Testis (tissue), 3 donors: Measurements from ENCODE around the gene TNS3. TPM values are rescaled to one million over a fixed set of nuclear protein-coding genes. Genes with fewer than 3 reads are reported as not detected.
A peak's percentile ranks its signal among the peaks of the same experiment; 100 is the strongest.

Source experiments
- DNase-seq: peaks from one replicate; pipeline ENCODE4 v3.0.0-alpha.2; 2019
- H3K27ac ChIP-seq, 2 donors: fragments of 200-600 bp; sonication (generic); one replicate each; pipeline ENCODE4 v1.5.1; 2019
- H3K27me3 ChIP-seq: fragments of 200-600 bp; sonication (generic); one replicate; pipeline ENCODE4 v1.5.1; 2019
- H3K36me3 ChIP-seq: fragments of 200-600 bp; sonication (generic); one replicate; pipeline ENCODE4 v1.5.1; 2017; ENCODE audit warnings: low read depth; ENCODE audit errors: missing control alignments
- H3K4me1 ChIP-seq: fragments of 200-600 bp; sonication (generic); one replicate; pipeline ENCODE4 v1.5.1; 2019
- H3K4me3 ChIP-seq, 2 donors: fragments of 200-600 bp; sonication (generic); one replicate each; pipeline ENCODE4 v1.5.1; 2017 to 2019
- H3K9me3 ChIP-seq: fragments of 200-600 bp; sonication (generic); one replicate; pipeline ENCODE4 v1.5.1; 2017
- POLR2A ChIP-seq: fragments of 450-650 bp; IDR thresholded peaks from one replicate; pipeline ENCODE4 v1.6.1; 2017; ENCODE audit warnings: antibody characterized with exemption, mild to moderate bottlenecking, moderate library complexity
- WGBS, 2 donors: methylation state at CpG; one replicate each; pipeline ENCODE4 v1.1.5; 2018; 5-methylcytosine and 5-hydroxymethylcytosine counted together
- intact Hi-C: fragments of 100-400 bp; cut with DNase I; formaldehyde crosslinking; loops from one replicate; pipeline ENCODE4 v1.15.1; 2023; ENCODE audit warnings: low total_unique reads
- polyA plus RNA-seq: library from polyadenylated mRNA; stranded (reverse); fragments of 350-450 nt; fragmentation: Illumina TruSeq; extraction: RNeasy Lipid Tissue Mini Kit (QIAGEN cat#74804); gene quantifications from one replicate; pipeline ENCODE4 v1.2.3, GENCODE V29; 2014; ENCODE audit warnings: low read depth, low replicate concordance; ENCODE audit not compliant: insufficient read depth
- total RNA-seq, 2 donors: library from RNA; depleted of rRNA; stranded (reverse); fragments of >200 nt; gene quantifications; one replicate each; pipeline ENCODE4 v1.2.3, GENCODE V29; 2016
- TF ChIP-seq, protein P1 (sequence below), 3 experiments: fragments of 450-650 bp in 2 of 3; fragments of 200-600 bp in 1 of 3; sonication (generic) in 1 of 3; IDR thresholded peaks; one replicate each; pipeline ENCODE4 v1.5.1; 2016 to 2019; ENCODE audit warnings: antibody characterized with exemption in 3 of 3, mild to moderate bottlenecking in 2 of 3, moderate library complexity in 1 of 3

Gene TNS3
- total and polyA plus RNA-seq, 3 donors from 2014 or later: 28.5 to 93.5 (median 60.0) TPM

DNA sequence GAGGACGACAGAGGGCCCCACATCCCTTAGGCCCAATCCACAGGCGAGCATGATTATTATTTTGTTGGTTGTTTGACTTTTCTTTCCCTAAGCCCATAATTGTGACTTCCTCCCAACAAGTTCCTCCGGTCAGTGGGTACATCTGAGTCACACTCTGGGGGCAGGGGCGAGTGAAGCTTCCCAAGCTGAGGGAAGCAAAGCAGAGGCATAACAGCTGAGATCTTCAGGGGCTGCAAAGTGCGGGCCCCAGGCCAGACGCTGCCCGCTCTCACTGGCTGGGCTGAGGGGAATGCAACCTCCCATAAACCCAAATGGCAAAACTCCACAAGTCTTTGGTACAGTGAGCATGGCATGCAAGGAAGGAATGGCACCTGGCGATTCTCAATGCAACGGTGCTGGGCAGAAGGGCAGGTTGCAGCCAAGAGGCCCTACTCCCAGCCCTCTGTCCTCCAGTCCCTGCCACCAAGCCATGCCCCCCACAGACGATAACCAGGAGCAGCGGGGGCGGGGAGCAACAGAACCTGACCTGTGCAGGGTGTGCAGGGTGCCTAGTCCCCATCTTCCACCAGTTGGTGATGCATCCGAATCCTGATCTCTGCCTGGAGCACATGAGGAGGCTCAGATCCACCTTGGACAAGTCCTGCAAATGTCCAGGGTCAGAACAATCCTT, 25.3 kb downstream of the TNS3 start:
- WGBS, 2 donors: 90 to 93% methylated on average over 5 to 13 of the region's 13 CpGs
- H3K36me3 ChIP-seq: no peaks in the 10 kb centered on the region
- no peak overlapping the region for H3K4me3 ChIP-seq
- peaks cover 13% of the 10 kb centered on the region for H3K4me1 ChIP-seq
- no peaks in the 10 kb centered on the region for H3K27me3 ChIP-seq
- no peak overlapping the region for H3K27ac ChIP-seq
- no peak for TF ChIP-seq POLR2A
- TF ChIP-seq, protein P1, sequence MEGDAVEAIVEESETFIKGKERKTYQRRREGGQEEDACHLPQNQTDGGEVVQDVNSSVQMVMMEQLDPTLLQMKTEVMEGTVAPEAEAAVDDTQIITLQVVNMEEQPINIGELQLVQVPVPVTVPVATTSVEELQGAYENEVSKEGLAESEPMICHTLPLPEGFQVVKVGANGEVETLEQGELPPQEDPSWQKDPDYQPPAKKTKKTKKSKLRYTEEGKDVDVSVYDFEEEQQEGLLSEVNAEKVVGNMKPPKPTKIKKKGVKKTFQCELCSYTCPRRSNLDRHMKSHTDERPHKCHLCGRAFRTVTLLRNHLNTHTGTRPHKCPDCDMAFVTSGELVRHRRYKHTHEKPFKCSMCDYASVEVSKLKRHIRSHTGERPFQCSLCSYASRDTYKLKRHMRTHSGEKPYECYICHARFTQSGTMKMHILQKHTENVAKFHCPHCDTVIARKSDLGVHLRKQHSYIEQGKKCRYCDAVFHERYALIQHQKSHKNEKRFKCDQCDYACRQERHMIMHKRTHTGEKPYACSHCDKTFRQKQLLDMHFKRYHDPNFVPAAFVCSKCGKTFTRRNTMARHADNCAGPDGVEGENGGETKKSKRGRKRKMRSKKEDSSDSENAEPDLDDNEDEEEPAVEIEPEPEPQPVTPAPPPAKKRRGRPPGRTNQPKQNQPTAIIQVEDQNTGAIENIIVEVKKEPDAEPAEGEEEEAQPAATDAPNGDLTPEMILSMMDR (IDR thresholded peaks at IDR 0.05): no peak
- no peaks in the 10 kb centered on the region for H3K9me3 ChIP-seq
- DNase-seq: no peak
- intact Hi-C loops: no loop called here

DNA sequence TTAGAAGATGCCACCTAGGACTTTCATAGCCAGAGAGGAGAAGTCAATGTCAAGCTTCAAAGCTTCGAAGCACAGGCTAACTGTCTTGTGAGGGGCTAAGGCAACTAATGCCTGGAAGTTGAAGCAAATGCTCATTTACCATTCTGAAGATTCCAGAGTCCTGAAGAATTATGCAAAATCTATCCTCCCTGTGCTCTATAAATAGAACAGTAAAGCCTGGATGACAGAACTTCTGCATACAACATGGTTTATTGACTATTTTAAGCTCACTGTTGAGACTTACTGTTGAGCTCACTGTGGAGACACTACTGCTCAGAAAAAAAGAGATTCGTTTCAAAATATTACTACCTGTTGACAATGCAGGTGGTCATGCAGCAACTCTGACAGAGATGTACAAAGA, 28.6 kb downstream of the TNS3 start:
- Histone ChIP-seq H3K27me3 (no peaks in the 10 kb centered on the region), H3K9me3 (no peaks in the 10 kb centered on the region), H3K27ac (no peak overlapping the region), H3K4me3 (no peak overlapping the region), H3K36me3 (no peaks in the 10 kb centered on the region), H3K4me1 (peaks cover 26% of the 10 kb centered on the region)
- intact Hi-C loops: no loop called here
- TF ChIP-seq POLR2A: no peak
- TF ChIP-seq, protein P1 (IDR thresholded peaks at IDR 0.05): no peak
- 91 to 97% methylated on average over 2 of the region's 2 CpGs for WGBS, 2 donors
- DNase-seq: no peak

DNA sequence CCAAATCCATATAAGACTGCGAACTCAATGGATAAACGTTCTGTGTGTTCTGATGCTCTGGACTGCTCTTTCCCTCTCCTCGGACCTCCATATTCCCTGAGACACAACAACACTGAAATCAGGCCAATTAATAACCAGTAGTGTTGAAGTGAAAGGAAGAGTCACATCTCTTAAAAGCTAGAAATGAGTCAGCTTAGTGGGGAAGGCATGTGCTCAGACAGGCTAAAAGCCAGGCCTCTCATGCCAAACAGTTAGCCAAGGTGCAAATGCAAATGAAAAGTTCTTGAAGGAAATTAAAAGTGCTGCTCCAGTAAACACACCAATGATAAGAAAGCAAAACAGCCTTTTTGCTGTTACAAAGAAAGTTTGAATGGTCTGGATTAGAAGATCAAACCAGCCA, 29.3 kb downstream of the TNS3 start:
- no peak for TF ChIP-seq POLR2A
- TF ChIP-seq, protein P1 (IDR thresholded peaks at IDR 0.05): no peak
- H3K27me3 ChIP-seq: no peaks in the 10 kb centered on the region
- no peaks in the 10 kb centered on the region for H3K36me3 ChIP-seq
- intact Hi-C loops: no loop called here
- DNase-seq: no peak
- peaks cover 26% of the 10 kb centered on the region for H3K4me1 ChIP-seq
- no peaks in the 10 kb centered on the region for H3K9me3 ChIP-seq
- no peak overlapping the region for H3K4me3 ChIP-seq
- H3K27ac ChIP-seq: no peak overlapping the region
- WGBS, 2 donors: 36 to 51% methylated on average over 3 of the region's 3 CpGs

DNA sequence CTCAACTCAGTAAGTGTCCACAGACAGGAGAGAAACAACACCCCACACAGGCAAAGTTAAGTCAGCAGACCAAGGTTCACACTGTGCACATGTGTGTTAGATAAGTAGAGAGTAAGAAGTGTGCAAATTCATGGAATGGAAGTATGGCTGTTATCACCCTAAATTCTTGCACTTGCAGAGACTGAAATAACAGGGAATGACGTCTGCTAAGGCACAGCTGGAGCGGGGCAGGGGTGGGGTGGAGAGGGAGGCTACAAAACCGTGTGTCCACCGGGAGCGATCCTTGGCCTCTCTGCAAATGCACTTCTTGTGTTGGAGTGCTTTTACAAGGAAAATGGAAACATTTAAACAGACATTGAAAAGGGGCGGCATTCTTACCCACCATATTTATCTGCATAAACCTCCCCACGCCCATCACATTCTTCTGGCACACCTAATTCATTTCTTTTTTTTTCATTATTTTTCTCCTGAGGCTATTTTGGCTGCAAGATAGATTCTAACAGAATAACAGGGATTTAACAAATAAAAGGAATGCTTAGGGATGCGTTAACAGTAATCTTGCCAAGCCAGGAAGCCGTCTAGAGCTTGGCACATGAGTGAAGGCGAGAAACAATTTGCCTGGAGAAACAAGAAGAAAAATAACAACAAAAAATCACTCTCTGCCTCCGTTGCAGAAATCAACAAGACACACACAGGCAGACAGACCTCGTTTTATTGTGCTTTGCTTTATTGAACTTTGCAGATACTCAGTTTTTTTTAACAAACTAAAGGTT, 30.1 kb downstream of the TNS3 start:
- DNase-seq: peak; percentile 63
- TF ChIP-seq, protein P1 (IDR thresholded peaks at IDR 0.05): no peak
- TF ChIP-seq POLR2A: no peak
- H3K4me1 ChIP-seq: peaks cover 26% of the 10 kb centered on the region
- WGBS, 2 donors: 39 to 53% methylated on average over 12 of the region's 12 CpGs
- H3K27me3 ChIP-seq: no peaks in the 10 kb centered on the region
- intact Hi-C loops: no loop called here
- no peak overlapping the region for H3K4me3 ChIP-seq
- H3K27ac ChIP-seq: no peak overlapping the region
- H3K36me3 ChIP-seq: no peaks in the 10 kb centered on the region
- no peaks in the 10 kb centered on the region for H3K9me3 ChIP-seq
